ENCODE measurements around the gene CCDC149.
"Not testable (repeated sequence)": the region's sequence is repeated elsewhere in the genome, so short reads cannot be mapped to it uniquely, and the experiment has no call there.

Gene CCDC149

GRCh38 chr4:24917076-24917856, 4.4 kb upstream of the CCDC149 start:
- DNase-seq (ENCODE audit: low spot score) = no peak

- DNase-seq (ENCODE audit: low spot score) = no peak
Measured at GRCh38 chr4:24915121-24915922, 2.5 kb upstream of the CCDC149 start.

GRCh38 chr4:24914460-24914859, 1.6 kb upstream of the CCDC149 start:
- DNase-seq (ENCODE audit: low spot score) = no peak

GRCh38 chr4:24913119-24913485, 260 bp upstream of the CCDC149 start:
- no peak for DNase-seq (ENCODE audit: low spot score)

GRCh38 chr4:24910499-24910898, 2.3 kb downstream of the CCDC149 start:
- no peak for DNase-seq (ENCODE audit: low spot score)

- DNase-seq (ENCODE audit: low spot score) = not testable (repeated sequence)
Measured at GRCh38 chr4:24909606-24910005, 3.2 kb downstream of the CCDC149 start.

GRCh38 chr4:24897639-24898038, 15.2 kb downstream of the CCDC149 start:
- no peak for DNase-seq (ENCODE audit: low spot score)

- DNase-seq (ENCODE audit: low spot score) = no peak
Measured at GRCh38 chr4:24896977-24897376, 15.9 kb downstream of the CCDC149 start.

GRCh38 chr4:24896056-24896455, 16.8 kb downstream of the CCDC149 start:
- no peak for DNase-seq (ENCODE audit: low spot score)

- DNase-seq (ENCODE audit: low spot score) = no peak
Measured at GRCh38 chr4:24895461-24895860, 17.4 kb downstream of the CCDC149 start.

GRCh38 chr4:24894846-24895245, 18.0 kb downstream of the CCDC149 start:
- DNase-seq (ENCODE audit: low spot score) = no peak

- DNase-seq (ENCODE audit: low spot score) = no peak
Measured at GRCh38 chr4:24894243-24894642, 18.6 kb downstream of the CCDC149 start.

- no peak for DNase-seq (ENCODE audit: low spot score)
Measured at GRCh38 chr4:24892778-24893177, 20.1 kb downstream of the CCDC149 start.

- no peak for DNase-seq (ENCODE audit: low spot score)
Measured at GRCh38 chr4:24892278-24892677, 20.6 kb downstream of the CCDC149 start.

- no peak for DNase-seq (ENCODE audit: low spot score)
Measured at GRCh38 chr4:24890561-24891126, 22.2 kb downstream of the CCDC149 start.

- DNase-seq (ENCODE audit: low spot score) = no peak
Measured at GRCh38 chr4:24889991-24890390, 22.9 kb downstream of the CCDC149 start.

GRCh38 chr4:24888475-24889344, 24.1 kb downstream of the CCDC149 start:
- no peak for DNase-seq (ENCODE audit: low spot score)

- no peak for DNase-seq (ENCODE audit: low spot score)
Measured at GRCh38 chr4:24887881-24888430, 24.9 kb downstream of the CCDC149 start.

- DNase-seq (ENCODE audit: low spot score) = no peak
Measured at GRCh38 chr4:24886596-24886995, 26.2 kb downstream of the CCDC149 start.

- no peak for DNase-seq (ENCODE audit: low spot score)
Measured at GRCh38 chr4:24885342-24885741, 27.5 kb downstream of the CCDC149 start.

GRCh38 chr4:24884902-24885301, 27.9 kb downstream of the CCDC149 start:
- no peak for DNase-seq (ENCODE audit: low spot score)

Data from kidney capillary endothelial cell (primary cell).